ENCODE data around the gene SMIM5.

GRCh38 chr17:75643643-75644017 lies 10.4 kb downstream of the SMIM5 start:
- TF ChIP-seq EP300 (IDR thresholded peaks at IDR 0.05; ENCODE audit: low read depth in 2 of 2, low read length in 2 of 2) (no peak), EP300 (CRISPR knock-in tag; IDR thresholded peaks at IDR 0.05; ENCODE audit: borderline replicate concordance) (no peak), POLR2A (IDR thresholded peaks at IDR 0.05; ENCODE audit: insufficient read depth in 1 of 2, low read depth in 2 of 2, low read length in 2 of 2) (no peak), FOXK2 (IDR thresholded peaks at IDR 0.05) (no peak), RFX5 (IDR thresholded peaks at IDR 0.05; ENCODE audit: low read depth, low read length) (no peak), ZNF260 (CRISPR knock-in tag; IDR thresholded peaks at IDR 0.05; ENCODE audit: borderline replicate concordance, low read depth) (no peak)
- TF ChIP-seq, protein P1, sequence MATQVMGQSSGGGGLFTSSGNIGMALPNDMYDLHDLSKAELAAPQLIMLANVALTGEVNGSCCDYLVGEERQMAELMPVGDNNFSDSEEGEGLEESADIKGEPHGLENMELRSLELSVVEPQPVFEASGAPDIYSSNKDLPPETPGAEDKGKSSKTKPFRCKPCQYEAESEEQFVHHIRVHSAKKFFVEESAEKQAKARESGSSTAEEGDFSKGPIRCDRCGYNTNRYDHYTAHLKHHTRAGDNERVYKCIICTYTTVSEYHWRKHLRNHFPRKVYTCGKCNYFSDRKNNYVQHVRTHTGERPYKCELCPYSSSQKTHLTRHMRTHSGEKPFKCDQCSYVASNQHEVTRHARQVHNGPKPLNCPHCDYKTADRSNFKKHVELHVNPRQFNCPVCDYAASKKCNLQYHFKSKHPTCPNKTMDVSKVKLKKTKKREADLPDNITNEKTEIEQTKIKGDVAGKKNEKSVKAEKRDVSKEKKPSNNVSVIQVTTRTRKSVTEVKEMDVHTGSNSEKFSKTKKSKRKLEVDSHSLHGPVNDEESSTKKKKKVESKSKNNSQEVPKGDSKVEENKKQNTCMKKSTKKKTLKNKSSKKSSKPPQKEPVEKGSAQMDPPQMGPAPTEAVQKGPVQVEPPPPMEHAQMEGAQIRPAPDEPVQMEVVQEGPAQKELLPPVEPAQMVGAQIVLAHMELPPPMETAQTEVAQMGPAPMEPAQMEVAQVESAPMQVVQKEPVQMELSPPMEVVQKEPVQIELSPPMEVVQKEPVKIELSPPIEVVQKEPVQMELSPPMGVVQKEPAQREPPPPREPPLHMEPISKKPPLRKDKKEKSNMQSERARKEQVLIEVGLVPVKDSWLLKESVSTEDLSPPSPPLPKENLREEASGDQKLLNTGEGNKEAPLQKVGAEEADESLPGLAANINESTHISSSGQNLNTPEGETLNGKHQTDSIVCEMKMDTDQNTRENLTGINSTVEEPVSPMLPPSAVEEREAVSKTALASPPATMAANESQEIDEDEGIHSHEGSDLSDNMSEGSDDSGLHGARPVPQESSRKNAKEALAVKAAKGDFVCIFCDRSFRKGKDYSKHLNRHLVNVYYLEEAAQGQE (IDR thresholded peaks at IDR 0.05; ENCODE audit: borderline replicate concordance in 1 of 2, low read depth in 1 of 2, low read length in 2 of 2): no peak

Data from HepG2 (cell line).